ENCODE data around the gene PIKFYVE.
"Not testable (repeated sequence)": the region's sequence is repeated elsewhere in the genome, so short reads cannot be mapped to it uniquely, and the experiment has no call there.

Gene PIKFYVE

DNA sequence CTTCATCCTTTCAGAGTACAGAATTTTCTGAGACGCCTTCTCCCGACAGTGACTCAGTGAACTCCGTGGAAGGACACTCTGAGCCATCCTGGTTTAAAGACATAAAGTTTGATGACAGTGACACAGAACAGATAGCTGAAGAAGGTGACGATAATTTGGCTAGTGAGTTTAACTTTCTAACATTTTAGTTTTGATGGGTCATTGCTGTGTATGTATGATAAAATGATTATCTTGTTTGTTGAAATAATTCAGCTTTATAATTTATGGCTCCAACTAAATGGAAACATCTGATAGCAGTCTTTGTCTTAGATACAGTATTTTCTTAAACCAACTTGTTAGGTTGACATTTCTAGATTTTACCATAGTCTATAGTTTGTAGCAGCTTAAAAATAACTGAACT, 38.1 kb downstream of the PIKFYVE start:
- DNase-seq: no peak

DNA sequence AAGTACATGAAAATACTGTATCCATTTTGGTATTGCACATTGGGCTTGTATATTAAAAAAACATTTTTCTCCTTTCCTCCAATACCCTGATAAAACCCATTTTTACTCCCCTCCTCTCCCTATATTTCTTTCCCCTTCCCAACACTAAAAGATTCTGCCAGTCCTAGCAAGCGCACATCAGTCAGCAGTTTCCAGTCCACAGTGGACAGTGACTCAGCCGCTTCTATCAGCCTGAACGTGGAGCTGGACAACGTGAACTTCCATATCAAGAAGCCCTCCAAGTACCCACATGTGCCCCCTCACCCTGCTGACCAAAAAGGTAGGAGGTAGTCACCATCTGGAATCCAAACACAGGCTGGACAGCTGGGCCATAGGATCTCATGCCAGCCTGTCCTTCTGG, 38.6 kb downstream of the PIKFYVE start:
- DNase-seq: no peak

DNA sequence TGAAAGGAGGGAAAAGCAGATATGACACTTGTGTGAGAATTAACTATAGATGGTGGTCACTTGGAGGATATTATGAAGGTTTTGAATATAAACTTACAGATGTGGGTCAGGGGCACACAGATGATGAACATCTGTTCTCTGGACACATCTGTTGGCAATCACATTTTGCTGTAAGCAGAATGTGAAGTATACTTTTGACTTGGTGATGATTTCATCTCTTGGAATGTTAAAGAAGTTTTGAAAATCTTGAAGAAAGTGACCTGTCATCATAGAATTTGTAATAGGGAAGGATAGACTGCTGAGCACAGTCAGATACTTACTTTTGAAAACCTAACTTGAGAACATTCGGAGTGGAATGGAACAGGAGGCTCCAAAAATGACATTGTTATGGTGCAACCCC, 40.2 kb downstream of the PIKFYVE start:
- DNase-seq: no peak

- DNase-seq: no peak
Observed at GRCh38 chr2:208311321-208311720, 45.3 kb downstream of the PIKFYVE start.

- DNase-seq: no peak
Observed at GRCh38 chr2:208311954-208312353, 45.9 kb downstream of the PIKFYVE start.

DNA sequence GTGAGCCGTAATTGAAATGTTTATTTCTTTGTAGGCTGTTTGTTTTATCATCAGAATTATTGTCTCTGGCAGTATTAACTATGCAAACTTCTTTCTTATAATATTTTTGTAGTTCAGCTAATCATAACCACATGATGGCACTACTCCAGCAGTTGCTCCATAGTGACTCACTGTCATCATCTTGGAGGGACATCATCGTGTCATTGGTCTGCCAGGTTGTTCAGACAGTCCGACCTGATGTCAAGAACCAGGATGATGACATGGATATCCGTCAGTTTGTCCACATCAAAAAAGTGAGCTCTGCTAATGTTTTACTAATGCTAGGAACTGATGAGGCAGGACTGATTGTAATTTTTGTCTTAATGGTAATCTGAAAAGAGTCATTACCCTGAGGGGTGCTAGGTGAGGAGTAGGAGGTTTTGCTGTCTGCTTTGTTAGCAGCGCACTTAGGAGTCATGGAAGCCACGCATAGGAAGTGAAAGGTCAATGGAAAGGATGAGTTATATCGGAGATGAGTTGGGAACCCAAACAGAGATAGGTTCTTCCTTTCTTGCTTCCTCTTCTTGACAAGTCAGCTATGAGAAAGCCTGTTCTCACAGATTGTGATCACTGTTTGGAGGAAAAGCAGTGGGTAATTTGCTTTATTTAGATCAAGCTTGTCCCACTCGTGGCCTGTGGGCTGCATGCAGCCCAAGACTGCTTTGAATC, 49.2 kb downstream of the PIKFYVE start:
- no peak for DNase-seq

DNA sequence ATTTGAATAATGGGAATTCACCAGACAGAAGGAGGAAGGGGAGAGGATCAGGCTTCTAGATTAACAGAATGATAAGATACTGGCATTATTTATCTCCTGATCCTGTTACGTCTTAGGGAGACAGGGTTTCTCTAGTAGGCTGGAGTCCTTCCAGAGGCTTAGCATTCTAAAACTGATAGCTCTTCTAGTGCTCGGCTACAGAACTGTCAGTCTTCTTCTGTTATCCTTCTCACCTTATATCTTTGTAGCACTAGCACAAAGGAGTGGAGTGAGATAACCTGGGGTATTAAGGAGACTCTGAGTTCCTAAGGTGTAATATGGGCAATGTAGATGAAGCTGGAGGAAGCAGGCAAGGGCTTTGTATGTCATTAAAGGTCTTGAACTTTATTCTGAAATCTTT, 52.1 kb downstream of the PIKFYVE start:
- DNase-seq: no peak

DNA sequence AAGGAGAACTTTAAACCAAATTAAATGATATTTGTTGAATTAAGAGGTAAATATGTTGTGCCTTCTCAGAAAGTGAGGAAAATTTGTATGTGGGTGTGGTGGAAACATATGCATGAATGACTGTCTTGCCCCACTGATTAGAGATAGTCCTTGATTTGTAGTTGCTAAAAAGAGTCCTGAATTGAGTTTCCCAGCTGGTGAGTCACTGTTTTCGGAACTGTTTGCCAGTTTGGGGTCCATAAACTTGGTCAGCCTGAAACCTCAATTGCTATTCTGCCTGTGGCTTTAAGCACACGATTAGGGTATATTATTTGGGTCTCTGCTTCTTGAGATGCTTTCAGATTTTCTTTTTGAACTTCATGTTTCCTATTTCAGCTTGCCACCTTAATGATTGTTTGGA, 53.3 kb downstream of the PIKFYVE start:
- no peak for DNase-seq

DNA sequence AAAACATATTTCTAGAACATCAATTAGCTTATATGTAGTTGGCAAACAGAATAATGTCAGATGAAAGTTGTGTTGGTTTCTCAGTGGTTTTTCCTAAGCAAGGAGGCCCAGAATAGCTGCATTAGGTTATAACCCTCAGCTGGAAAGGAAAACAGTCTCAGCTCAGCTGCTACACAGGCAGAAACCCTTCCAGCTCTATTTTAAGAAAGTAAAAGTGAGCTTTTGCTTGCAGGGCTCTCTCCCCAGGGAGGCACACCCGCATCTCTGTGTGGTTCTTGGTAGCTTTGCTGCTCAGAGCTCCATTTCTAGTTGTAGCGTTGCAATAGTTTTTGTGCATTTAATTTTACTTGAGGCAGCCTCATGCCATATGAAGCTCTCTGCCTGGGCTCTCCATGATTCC, 54.6 kb downstream of the PIKFYVE start:
- no peak for DNase-seq

DNA sequence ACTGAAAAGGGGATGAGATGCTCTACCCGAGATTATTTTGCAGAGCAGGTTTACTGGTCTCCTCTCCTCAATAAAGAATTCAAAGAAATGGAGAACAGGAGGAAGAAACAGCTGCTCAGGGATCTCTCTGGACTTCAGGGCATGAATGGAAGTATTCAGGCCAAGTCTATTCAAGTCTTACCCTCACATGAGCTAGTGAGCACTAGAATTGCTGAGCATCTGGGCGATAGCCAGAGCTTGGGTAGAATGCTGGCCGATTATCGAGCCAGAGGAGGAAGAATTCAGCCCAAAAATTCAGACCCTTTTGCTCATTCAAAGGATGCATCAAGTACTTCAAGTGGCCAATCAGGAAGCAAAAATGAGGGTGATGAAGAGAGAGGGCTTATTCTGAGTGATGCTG, 60.0 kb downstream of the PIKFYVE start:
- no peak for DNase-seq

DNA sequence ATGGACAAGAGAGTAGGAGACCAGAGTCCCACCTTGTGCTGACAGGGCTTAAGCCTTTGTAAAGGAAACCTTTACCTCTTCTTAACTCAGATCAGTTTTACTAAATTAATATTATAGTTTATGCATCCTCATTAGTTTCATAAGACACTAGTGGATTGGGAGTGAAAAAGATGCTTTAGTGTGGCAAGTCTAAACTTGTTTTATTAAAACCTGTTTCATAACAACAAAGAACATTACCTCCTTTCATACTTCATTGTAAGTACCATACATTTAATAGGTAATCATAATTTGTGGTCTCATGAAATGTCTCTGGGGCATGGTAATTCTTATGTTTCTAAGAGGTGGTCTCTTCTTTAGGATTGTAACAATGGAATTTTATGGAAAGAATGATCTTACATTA, 63.4 kb downstream of the PIKFYVE start:
- no peak for DNase-seq

DNA sequence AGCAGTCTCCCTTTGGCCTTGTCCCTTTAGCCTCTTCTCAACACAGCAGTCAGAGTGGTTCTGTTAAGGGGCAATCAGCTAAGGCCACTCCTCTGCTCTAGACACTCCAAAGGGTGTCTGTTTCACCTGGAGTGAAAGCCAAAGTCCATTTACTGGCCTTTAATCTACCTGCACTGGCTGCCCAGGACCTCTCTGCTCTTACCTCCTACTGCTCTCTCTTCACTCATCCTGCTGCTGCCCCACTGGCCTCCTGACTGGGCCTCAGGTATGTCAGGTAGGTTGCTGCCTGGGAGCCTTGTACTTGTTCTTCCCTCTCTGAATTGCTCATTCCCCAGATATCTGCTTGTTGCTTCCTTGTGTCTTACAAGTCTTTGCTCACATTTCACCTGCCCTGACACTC, 68.2 kb downstream of the PIKFYVE start:
- DNase-seq: no peak

DNA sequence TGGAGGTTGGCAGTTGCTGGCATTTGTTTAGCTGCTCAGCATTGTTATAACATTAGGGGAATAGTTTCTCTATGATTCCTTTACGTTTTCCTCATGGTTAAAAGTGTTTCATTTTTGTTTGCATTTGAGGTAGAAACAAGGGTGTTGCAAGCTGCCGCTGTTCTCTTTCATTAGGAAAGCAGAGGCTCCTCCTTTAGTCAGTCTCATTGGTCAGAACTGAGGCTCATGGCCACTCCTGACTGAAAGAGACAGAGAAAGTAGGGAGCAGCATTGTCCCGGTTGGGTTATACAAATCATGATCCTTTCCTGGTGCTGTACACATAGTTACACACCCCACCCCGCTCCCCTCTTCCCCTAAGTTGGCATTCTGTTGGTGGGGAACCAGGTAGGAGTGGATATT, 80.7 kb downstream of the PIKFYVE start:
- DNase-seq: no peak

- no peak for DNase-seq
Observed at GRCh38 chr2:208350610-208351009, 84.6 kb downstream of the PIKFYVE start.

- DNase-seq: no peak
Observed at GRCh38 chr2:208352644-208353567, 86.9 kb downstream of the PIKFYVE start.

- no peak for DNase-seq
Observed at GRCh38 chr2:208354964-208355381, 88.9 kb downstream of the PIKFYVE start.

- not testable (repeated sequence) for DNase-seq
Observed at GRCh38 chr2:208356420-208356819, 90.4 kb downstream of the PIKFYVE start.

DNA sequence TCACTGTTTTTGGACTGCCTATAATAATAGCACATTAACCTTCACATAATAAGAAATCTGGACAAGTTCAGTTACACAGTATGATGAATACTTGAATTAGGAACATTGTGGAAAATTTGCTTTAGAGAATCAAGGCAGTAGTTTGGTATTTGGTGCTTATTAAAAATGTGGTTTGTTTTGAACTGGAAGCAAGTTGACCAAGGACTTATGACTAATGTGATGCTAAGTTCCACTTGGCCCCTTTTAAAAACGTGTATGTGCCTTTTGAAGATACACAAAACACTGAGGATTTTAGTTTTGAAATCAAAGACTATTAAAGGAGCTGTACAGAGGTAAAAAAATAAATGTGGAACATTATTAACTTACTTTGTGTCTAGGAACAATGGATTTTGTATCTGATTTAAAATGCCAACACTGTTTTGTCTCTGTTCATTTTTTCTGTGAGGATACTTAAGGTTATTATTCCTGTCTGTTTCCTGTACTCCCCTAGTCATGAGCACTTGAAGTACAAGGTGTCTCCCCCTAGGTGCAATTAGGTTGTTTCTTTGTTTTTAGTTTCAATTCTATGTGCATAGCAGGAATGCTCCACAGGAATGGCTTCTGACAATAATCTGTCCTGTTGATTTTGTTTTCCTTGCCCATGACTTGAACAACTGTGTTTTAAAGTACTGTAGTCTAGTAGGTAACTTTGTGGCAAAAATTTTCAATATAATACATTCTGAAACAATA, 91.0 kb downstream of the PIKFYVE start:
- no peak for DNase-seq

GRCh38 chr2:208358758-208359631, 92.9 kb downstream of the PIKFYVE start:
- DNase-seq: no peak

- DNase-seq: no peak
Observed at GRCh38 chr2:208359632-208359986, 93.6 kb downstream of the PIKFYVE start.

GRCh38 chr2:208360259-208361076, 94.4 kb downstream of the PIKFYVE start:
- no peak for DNase-seq

DNA sequence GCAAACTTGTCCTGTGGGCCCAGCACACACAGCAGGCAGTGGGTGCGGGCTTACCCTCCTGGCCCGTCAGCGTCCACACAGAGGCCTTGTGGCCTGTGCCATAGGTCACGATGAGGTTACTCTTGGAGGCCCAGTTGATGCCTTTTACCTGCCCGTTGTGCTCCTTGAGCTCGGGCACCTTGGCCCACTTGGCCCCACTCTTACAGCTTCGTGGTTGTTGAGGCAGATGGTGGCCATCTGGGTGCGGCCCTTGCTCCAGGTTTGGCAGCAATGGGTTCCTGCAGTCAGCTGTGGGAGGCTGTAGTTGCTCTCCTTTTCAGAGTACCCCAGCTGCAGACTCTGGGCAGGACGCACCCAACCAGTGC, 95.0 kb downstream of the PIKFYVE start:
- no peak for DNase-seq
